Panc1 (cell line): Measurements from ENCODE around the gene CHRNB1. TPM values are rescaled to one million over a fixed set of nuclear protein-coding genes. Genes with fewer than 3 reads are reported as not detected.

Experiments
- ATAC-seq: fragments of 200-7000 bp; cut with Tn5 transposase; 2 replicates; pipeline ENCODE4 v1.9.1; 2020; ENCODE audit warnings: mild to moderate bottlenecking, moderate library complexity
- BruUV-seq: library from RNA; stranded (reverse); fragments of 400-500 nt; replicated peaks from 2 replicates; lab custom pipeline; 2021; lab: Mats Ljungman, UMichigan
- CTCF ChIA-PET: fragments of 300-600 bp; sonication (Branson Sonifier 250); formaldehyde crosslinking; loops from one replicate; lab custom pipeline; 2022; ENCODE audit warnings: antibody characterized with exemption; lab: Charles Lee
- POLR2A ChIA-PET: fragments of 300-600 bp; sonication (Branson Sonifier 250); formaldehyde crosslinking; loops from one replicate; lab custom pipeline; 2022; ENCODE audit warnings: antibody characterized with exemption; lab: Charles Lee
- DNase-seq: peaks from one replicate; pipeline ENCODE4 v3.0.0-alpha.2; 2010; ENCODE audit warnings: low read depth, low spot score
- H3K27ac ChIP-seq: 2 replicates; pipeline ENCODE4 v1.5.1; 2011; ENCODE audit warnings: mild to moderate bottlenecking, low read length, inconsistent platforms
- H3K27me3 ChIP-seq: fragments of 200-500 bp; sonication (Bioruptor generic); 2 replicates; pipeline ENCODE4 v1.6.0; 2014; ENCODE audit warnings: low read length, inconsistent platforms; ENCODE audit not compliant: control insufficient read depth, insufficient read depth
- H3K36me3 ChIP-seq: fragments of 200-500 bp; sonication (Bioruptor generic); 2 replicates; pipeline ENCODE4 v1.5.1; 2014; ENCODE audit warnings: inconsistent platforms, mild to moderate bottlenecking, low read length, moderate library complexity; ENCODE audit not compliant: control insufficient read depth, insufficient read depth
- H3K4me1 ChIP-seq: 2 replicates; pipeline ENCODE4 v1.5.1; 2011; ENCODE audit warnings: inconsistent platforms, mild to moderate bottlenecking, low read length, moderate library complexity; ENCODE audit not compliant: control insufficient read depth, insufficient read depth
- H3K4me3 ChIP-seq, 2 experiments: 2 replicates each; pipeline ENCODE4 v1.5.1; 2011 to 2012; ENCODE audit warnings: low read depth in 2 of 2, low read length in 2 of 2, mild to moderate bottlenecking in 2 of 2, inconsistent platforms in 1 of 2, moderate library complexity in 1 of 2
- H3K9me3 ChIP-seq: fragments of 200-500 bp; sonication (Bioruptor generic); 2 replicates; pipeline ENCODE4 v1.5.1; 2014; ENCODE audit warnings: low read depth, mild to moderate bottlenecking, inconsistent platforms, low read length, moderate library complexity; ENCODE audit not compliant: control insufficient read depth, insufficient read depth
- POLR2AphosphoS5 ChIP-seq: IDR thresholded peaks from 2 replicates; pipeline ENCODE4 v1.6.1; 2012; ENCODE audit warnings: mild to moderate bottlenecking, low read depth, low read length, moderate library complexity
- SIN3A ChIP-seq: IDR thresholded peaks from 2 replicates; pipeline ENCODE4 v1.6.1; 2012; ENCODE audit warnings: low read depth, mild to moderate bottlenecking, low read length, moderate library complexity, borderline replicate concordance; ENCODE audit not compliant: insufficient read depth
- TCF7L2 ChIP-seq: IDR thresholded peaks from 2 replicates; pipeline ENCODE4 v1.6.1; 2011; ENCODE audit warnings: mild to moderate bottlenecking, low read depth, low read length, inconsistent platforms
- in situ Hi-C: cut with HindIII; loops from 2 replicates; pipeline ENCODE4 v1.10.0; 2016; ENCODE audit warnings: low sequenced_read_pairs, low pct_unique_long_range_greater_than_20kb
- intact Hi-C: fragments of 100-400 bp; cut with micrococcal nuclease; formaldehyde crosslinking; loops from one replicate; pipeline ENCODE4 v1.10.0; 2022; ENCODE audit not compliant: unreplicated experiment
- total RNA-seq: library from RNA; stranded (reverse); gene quantifications from one replicate; pipeline ENCODE4 v1.2.1, GENCODE V29; 2021; ENCODE audit not compliant: unreplicated experiment
- TF ChIP-seq, protein P1 (sequence below), 2 experiments: IDR thresholded peaks; 2 replicates each; pipeline ENCODE4 v1.6.1; 2011 to 2012; ENCODE audit warnings: low read depth in 2 of 2, control low read depth in 1 of 2, low read length in 1 of 2, mild to moderate bottlenecking in 1 of 2, moderate library complexity in 1 of 2; ENCODE audit not compliant: insufficient read depth in 1 of 2
- TF ChIP-seq, protein P2 (sequence below): fragments of 450-650 bp; IDR thresholded peaks from 2 replicates; pipeline ENCODE4 v1.5.1; 2017; ENCODE audit warnings: mild to moderate bottlenecking

Gene CHRNB1
- total RNA-seq, 1 experiment from 2014 or later: 14.3 TPM

DNA sequence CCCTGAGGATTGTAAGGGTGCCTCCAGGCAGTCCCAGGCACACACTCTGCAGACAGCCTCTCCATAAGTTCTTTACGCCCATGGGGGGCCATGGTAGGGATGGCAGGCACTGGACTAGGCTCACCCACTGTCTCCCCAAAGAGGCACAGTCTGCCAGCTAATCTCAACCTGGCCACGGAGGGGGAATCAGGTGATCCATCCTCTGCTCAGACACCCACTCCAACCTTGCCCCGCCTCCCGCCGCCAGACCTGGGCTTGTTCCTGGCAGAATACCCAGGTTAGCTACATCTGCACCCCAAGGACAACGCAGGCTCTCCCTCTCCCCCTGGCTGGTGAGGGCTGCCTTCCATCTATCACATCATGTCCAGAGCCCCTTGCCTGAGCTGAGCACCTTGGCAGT, 36.0 kb upstream of the CHRNB1 start:
- no peaks in the 10 kb centered on the region for H3K27me3 ChIP-seq
- ChIA-PET CTCF (no interaction called here), POLR2A (no interaction called here)
- no peak overlapping the region for H3K4me3 ChIP-seq
- in situ Hi-C loops (no loop called here), intact Hi-C loops (no loop called here)
- H3K27ac ChIP-seq: no peak overlapping the region
- H3K9me3 ChIP-seq: no peaks in the 10 kb centered on the region
- no peak for DNase-seq
- TF ChIP-seq TCF7L2 (no peak), POLR2AphosphoS5 (no peak), SIN3A (no peak)
- TF ChIP-seq, protein P1, sequence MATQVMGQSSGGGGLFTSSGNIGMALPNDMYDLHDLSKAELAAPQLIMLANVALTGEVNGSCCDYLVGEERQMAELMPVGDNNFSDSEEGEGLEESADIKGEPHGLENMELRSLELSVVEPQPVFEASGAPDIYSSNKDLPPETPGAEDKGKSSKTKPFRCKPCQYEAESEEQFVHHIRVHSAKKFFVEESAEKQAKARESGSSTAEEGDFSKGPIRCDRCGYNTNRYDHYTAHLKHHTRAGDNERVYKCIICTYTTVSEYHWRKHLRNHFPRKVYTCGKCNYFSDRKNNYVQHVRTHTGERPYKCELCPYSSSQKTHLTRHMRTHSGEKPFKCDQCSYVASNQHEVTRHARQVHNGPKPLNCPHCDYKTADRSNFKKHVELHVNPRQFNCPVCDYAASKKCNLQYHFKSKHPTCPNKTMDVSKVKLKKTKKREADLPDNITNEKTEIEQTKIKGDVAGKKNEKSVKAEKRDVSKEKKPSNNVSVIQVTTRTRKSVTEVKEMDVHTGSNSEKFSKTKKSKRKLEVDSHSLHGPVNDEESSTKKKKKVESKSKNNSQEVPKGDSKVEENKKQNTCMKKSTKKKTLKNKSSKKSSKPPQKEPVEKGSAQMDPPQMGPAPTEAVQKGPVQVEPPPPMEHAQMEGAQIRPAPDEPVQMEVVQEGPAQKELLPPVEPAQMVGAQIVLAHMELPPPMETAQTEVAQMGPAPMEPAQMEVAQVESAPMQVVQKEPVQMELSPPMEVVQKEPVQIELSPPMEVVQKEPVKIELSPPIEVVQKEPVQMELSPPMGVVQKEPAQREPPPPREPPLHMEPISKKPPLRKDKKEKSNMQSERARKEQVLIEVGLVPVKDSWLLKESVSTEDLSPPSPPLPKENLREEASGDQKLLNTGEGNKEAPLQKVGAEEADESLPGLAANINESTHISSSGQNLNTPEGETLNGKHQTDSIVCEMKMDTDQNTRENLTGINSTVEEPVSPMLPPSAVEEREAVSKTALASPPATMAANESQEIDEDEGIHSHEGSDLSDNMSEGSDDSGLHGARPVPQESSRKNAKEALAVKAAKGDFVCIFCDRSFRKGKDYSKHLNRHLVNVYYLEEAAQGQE (IDR thresholded peaks at IDR 0.05; ENCODE audit: insufficient read depth in 1 of 2, low read depth in 2 of 2, low read length in 1 of 2): no peak
- TF ChIP-seq, protein P2, sequence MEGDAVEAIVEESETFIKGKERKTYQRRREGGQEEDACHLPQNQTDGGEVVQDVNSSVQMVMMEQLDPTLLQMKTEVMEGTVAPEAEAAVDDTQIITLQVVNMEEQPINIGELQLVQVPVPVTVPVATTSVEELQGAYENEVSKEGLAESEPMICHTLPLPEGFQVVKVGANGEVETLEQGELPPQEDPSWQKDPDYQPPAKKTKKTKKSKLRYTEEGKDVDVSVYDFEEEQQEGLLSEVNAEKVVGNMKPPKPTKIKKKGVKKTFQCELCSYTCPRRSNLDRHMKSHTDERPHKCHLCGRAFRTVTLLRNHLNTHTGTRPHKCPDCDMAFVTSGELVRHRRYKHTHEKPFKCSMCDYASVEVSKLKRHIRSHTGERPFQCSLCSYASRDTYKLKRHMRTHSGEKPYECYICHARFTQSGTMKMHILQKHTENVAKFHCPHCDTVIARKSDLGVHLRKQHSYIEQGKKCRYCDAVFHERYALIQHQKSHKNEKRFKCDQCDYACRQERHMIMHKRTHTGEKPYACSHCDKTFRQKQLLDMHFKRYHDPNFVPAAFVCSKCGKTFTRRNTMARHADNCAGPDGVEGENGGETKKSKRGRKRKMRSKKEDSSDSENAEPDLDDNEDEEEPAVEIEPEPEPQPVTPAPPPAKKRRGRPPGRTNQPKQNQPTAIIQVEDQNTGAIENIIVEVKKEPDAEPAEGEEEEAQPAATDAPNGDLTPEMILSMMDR: no peak
- no TSS peak for BruUV-seq
- ATAC-seq: no peak
- H3K36me3 ChIP-seq: no peaks in the 10 kb centered on the region
- no peaks in the 10 kb centered on the region; the same call in 1 of the 2 replicates for H3K4me1 ChIP-seq

DNA sequence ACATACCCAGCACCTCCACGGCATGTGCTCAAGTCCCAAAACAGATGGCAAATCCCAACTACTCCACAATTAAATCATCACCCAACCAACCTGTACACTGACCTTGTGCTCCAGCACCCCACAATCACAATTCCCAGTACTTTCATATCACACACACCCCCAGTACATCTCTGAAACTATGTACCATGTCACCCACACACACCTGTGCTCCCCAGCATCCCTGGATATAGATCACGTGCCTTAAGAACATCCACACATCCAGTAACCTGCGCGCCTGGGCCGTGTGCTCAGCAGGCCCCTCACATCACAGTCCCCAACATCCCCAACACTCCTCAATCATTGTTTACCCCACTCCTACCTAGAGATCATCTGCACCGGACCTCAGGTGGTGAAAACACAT, 35.1 kb upstream of the CHRNB1 start:
- in situ Hi-C loops: no loop called here
- TF ChIP-seq, protein P2: no peak
- TF ChIP-seq SIN3A (no peak), TCF7L2 (no peak), POLR2AphosphoS5 (no peak)
- TF ChIP-seq, protein P1 (IDR thresholded peaks at IDR 0.05; ENCODE audit: insufficient read depth in 1 of 2, low read depth in 2 of 2, low read length in 1 of 2): no peak
- DNase-seq (no peak), ATAC-seq (no peak)
- no peaks in the 10 kb centered on the region; the same call in 1 of the 2 replicates for H3K4me1 ChIP-seq
- intact Hi-C loops: no loop called here
- H3K27ac ChIP-seq: no peak overlapping the region
- POLR2A ChIA-PET: no interaction called here
- H3K9me3 ChIP-seq: no peaks in the 10 kb centered on the region
- H3K27me3 ChIP-seq: no peaks in the 10 kb centered on the region
- no TSS peak for BruUV-seq
- CTCF ChIA-PET: no interaction called here
- H3K36me3 ChIP-seq: no peaks in the 10 kb centered on the region
- H3K4me3 ChIP-seq: no peak overlapping the region
